Lower leg skin (tissue), 3 donors: ENCODE measurements around the gene HPS4.

Experiments used
- POLR2A ChIP-seq, 2 donors: fragments of 450-650 bp; IDR thresholded peaks; one replicate each; pipeline ENCODE4 v1.6.1; 2016 to 2017; ENCODE audit warnings: antibody characterized with exemption in 2 of 2, mild to moderate bottlenecking in 1 of 2, moderate library complexity in 1 of 2
- TF ChIP-seq, protein P1 (sequence below), 3 donors: fragments of 450-650 bp; IDR thresholded peaks; one replicate each; pipeline ENCODE4 v1.5.1; 2016; ENCODE audit warnings: antibody characterized with exemption in 3 of 3, mild to moderate bottlenecking in 3 of 3, moderate library complexity in 2 of 3

DNA sequence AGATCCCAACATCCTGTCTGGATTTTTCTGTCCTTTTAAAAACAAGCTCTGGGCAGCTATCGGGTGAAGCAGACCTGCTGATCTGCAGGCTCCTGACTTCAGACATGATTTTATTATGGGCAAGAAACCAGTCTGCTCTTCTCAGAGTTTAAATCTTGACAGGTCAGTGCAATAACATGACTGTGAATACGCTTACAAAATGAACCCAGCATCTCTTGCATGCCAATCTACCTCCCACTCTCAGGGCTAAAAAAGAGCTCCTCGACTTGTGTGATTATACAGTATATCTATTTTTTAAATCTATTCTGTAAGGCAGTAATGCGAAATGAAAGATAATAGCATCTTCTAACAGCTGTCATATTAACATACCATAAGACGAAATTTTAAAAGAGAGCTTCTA is 73.2 kb downstream of the HPS4 start:
- TF ChIP-seq, protein P1, sequence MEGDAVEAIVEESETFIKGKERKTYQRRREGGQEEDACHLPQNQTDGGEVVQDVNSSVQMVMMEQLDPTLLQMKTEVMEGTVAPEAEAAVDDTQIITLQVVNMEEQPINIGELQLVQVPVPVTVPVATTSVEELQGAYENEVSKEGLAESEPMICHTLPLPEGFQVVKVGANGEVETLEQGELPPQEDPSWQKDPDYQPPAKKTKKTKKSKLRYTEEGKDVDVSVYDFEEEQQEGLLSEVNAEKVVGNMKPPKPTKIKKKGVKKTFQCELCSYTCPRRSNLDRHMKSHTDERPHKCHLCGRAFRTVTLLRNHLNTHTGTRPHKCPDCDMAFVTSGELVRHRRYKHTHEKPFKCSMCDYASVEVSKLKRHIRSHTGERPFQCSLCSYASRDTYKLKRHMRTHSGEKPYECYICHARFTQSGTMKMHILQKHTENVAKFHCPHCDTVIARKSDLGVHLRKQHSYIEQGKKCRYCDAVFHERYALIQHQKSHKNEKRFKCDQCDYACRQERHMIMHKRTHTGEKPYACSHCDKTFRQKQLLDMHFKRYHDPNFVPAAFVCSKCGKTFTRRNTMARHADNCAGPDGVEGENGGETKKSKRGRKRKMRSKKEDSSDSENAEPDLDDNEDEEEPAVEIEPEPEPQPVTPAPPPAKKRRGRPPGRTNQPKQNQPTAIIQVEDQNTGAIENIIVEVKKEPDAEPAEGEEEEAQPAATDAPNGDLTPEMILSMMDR (IDR thresholded peaks at IDR 0.05) = no peak
- no peak for TF ChIP-seq POLR2A (IDR thresholded peaks at IDR 0.05)
